ENCODE measurements around the gene NRP1.

The NRP1 gene

DNA sequence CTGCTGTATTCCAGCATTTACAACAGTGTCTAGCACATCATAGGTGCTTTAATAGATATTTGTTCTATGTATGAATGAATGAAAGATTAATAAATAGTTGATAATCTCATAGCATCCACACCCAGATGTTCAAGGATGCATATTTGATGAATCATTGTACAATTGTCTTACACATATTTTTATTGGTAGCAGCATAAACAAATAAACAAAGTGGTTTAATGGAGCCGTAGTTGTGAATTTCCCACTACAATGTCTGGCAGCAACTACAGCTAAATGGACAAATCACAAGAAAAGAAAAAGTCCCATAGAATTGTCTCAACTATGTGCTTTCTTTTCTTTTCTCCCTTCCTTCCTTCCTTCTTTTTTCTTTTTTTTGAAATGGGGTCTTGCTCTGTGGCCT is 150.8 kb downstream of the NRP1 start:
- no peak for DNase-seq (ENCODE audit: low spot score)

DNA sequence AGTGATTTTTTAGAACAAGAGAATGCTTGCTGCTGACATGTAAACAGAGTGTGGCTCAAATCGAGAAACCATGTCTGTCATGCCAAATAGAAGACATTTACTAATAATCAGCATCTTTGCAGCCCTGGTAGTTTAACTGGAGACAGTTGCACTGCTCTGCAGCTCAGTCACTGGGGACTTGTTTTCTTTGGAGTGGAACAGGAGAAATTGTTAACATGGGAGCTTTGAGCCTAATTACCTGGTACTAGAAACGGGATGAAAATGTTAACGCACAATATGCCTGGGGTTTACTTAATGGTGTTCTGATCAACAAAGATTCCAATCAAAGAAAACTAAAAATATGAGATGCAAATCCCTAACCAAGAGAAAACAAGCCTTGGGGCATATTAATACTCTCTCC is 153.5 kb downstream of the NRP1 start:
- no peak for DNase-seq (ENCODE audit: low spot score)

DNA sequence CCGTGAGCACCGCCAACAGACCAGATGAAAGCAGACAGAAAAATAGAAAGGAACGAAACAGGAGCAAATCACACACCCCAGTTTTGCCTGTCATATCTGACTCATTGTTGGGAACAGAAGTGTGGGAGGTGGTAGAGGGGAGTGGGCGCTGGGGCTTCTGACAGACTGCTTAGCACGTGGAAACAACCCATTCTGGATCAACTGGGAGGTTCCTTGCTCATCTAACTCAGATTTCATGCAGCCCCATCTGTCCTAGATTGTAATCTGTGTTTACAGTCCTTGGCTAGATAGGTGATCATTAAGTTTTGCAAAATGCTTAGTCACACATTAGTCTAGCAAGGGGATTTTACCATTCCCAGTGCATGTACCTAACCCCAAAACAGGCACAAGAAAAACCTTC is 154.1 kb downstream of the NRP1 start:
- no peak for DNase-seq (ENCODE audit: low spot score)

DNA sequence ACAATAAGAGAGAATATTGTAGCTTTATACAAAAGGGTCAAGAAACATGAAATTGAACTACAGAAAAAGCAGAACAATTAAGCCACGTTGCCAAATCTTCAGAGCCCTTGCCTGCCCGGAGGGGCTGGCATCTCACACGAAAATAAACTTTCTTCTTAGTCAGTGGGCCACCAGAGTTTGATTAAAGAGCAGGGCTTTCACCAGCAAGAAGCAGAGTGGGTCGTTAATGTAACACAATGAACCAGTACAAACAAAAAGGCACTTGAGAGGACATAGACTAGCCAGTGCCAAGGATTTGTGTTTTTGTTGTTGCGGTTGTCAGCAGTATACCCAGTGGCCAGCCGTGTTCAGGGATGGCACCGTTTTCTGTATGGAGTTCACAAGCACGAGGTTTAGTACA is 155.4 kb downstream of the NRP1 start:
- no peak for DNase-seq (ENCODE audit: low spot score)

DNA sequence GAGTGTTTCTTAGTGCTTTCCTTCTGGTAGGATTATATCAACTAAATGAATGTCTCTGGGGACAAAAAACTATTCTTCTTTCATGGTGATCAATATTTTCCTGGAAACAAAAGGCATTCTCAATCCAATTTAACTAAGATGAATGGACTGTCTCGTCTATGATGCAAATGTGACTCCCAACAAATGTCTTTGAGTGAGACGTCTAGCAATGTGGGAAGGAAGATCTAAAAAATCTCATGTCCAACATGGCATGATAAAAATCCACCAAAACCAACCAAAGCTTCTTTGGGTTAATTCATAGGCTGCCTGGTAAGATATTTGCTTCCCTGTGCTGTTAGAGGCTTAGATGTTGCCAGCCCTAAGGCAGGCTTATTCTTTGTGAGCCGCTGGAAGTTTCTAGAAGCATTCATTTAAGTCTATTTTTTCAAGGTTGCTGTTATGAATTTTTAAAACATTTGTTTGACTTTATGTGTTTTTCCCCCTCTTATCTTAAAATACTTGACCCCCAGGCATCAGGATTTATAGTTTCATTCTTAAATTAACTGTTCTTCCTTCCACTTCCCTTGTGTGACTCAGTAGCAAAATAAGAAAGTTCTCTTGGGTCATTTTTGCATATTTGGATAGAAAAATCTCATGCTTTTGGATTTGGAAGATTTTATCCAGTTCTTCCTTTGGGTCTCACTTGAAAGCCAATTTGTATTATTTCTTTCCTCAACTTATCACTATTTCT is 156.3 kb downstream of the NRP1 start:
- no peak for DNase-seq (ENCODE audit: low spot score)

DNA sequence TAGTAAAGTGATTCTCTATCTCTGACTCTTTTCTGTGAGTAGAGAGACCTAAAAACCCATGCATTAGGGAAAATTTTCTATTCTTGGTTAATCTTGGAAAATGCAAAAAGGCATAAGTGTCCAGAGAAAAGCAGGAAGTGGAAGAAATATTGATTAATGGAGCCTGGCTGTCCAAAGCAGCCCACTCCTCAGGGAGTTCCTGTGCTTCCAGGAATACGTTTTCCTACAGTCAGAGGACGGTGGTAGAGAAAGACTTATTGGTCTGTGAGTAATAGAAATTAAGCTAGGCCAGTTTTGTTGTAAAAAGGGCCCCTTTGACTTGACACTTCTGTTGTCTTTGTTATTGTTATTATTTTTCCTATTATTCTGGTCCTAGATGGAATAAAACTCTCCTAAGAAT is 157.8 kb downstream of the NRP1 start:
- no peak for DNase-seq (ENCODE audit: low spot score)

DNA sequence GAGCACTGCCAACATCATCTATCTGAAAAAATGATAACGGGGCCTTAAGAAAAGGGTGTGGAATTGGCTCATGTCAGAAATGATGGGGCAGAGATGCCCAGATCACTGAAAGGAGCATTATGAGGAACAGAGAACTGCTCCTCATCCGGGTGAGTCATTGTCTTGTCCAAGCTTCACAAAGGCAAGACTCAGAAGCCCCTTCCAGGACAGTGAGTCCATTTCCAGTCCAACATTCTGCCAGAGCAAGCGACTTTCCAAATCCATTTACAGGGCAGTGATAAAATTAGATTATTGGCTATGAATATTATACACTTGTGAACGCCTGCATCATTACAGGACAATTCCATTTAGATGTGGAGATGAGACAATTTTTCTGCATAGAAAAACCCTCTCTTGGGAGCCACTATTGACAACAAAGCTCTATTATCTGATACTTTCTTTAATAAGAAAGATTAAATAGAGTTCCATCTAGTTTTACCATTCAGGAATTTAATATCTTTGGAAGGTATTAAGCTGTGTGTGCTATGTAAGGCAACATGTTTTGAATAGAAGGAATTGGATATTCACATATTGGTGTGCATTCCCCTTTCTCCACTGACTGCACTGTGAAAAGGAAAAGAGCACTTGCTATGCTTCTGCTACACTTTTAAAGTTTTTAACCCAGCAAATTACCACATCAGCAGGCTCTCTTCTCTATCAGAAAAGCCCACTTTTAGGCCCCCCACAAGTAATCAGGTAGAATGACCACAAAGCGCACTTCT is 159.6 kb downstream of the NRP1 start:
- no peak for DNase-seq (ENCODE audit: low spot score)

DNA sequence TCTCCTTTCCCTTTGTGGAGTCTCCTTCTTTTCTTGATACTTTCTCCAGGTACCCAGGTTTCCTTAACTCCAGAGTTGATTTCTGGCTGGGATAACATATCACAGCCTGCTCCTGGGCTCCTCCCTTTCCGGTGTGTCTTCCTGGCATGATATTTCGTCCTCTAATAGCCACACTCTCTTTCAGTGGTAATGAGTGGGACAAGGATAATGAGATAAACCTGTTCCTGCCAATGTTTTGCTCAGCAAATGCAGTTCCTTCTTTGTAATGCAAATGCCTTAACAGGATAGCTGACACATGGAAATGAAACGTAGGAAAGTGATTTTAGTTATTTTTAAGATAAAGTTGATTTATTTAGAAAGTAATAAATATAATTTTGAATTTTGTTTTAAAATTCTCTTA is 168.6 kb downstream of the NRP1 start:
- no peak for DNase-seq (ENCODE audit: low spot score)

DNA sequence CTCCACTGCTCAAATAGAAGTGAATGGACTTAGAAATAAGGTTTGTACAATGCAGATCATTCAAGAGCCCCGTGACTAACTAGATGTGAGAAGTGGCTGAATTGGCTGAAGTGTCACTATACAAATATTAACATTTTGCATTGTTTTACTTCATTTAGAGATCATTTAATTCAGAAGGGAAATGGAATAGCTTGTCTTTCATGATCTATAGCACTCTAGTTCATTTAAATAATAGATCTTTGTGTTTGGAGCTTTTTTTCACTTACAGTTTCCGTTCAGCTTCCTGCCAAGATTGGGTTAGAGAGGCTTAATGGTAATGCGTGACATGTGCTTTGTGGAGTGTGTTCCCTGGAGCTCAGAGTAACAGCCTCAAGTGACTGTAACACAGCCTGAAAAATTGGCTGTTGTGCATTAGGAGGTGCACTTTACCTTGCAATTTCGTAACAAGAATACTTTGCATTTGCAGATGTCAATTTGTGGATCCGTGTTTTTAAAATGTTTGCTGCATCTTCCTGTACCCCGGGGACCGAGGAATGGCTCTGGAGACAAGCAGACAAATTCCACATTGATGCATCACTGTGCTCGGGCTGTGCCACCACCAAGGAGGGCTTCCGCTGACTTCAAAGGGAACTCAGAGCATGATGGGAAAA is 170.3 kb downstream of the NRP1 start:
- no peak for DNase-seq (ENCODE audit: low spot score)

DNA sequence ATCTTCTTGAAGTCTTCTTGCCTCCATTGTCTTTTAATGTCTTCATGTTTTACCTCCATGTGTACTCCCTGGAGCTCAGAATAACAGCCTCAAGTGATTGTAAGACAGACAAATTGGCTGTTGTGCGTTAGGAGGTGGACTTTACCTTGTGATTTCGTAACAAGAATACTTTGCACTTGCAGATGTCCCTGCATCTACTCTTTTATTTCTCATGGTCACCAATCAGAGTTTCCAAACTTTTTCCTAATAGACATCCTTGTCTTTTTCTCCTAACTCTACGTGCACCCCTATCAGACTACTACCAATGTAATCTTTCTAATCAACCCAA is 172.3 kb downstream of the NRP1 start:
- DNase-seq (ENCODE audit: low spot score): no peak

DNA sequence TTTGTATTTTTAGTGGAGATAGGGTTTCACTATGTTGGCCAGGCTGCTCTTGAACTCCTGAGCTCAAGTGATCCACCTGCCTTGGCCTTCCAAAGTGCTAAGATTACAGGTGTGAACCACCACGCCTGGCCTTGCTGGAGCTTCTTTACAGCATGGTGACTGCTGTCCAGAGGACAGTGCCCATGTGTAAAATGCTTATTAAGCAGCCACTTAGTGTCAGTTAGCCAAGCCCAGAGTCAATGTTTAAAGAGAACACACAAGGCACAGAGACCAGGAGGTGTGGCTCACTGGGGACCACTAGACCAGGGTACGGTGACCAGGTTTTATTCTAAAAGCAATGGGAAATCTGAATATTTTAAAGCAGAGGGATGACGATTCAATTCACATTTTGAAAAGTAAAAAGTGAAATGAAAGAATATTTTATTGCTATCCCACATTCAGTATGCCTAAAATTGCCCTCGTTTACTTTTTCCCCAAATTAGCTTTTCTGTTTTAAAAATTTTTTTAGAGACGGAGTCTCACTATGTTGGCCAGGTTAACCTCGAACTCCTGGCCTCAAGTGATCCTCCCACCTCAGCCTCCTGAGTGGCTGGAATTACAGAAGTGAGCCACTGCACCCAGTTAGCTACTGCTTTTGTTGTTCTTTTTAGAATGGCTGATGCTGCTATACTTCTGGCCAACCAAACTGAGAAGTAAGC is 172.8 kb downstream of the NRP1 start:
- no peak for DNase-seq (ENCODE audit: low spot score)

DNA sequence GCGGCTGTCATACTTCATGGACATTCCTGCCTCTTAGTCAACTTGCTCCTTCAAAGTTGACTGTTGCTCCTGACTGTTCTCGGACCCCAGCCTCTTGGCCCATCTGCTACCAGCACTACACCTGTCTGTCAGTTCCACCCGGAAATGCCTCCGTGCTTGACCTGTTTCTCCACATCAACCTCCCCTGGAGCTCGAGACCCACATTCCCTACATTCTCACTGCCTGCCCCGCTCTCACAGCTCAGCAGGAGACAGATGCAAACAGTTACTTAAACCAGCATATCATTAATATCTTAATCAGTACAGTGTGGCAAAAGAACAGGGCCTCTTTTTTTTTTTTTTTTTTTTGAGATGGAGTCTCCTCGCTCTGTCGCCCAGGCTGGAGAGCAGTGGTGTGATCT is 174.3 kb downstream of the NRP1 start:
- no peak for DNase-seq (ENCODE audit: low spot score)

DNA sequence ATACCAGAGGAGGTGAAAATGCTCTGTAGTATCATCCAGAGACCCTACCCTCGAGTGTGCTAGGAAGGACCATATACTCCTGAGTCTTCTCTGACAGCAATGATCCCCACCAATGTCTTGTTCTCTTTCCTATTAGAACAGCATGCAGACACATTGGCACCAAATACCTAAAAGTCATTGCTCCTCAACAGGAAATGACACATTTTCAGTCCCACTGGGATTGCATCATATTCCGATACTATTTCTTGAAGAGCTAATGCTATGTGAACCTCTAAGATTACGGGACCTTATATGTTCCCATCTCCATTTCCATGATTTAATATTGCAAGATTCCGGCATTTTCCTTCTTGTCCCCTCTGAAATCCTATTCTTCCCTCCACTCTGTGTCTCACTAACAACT is 177.4 kb downstream of the NRP1 start:
- no peak for DNase-seq (ENCODE audit: low spot score)

DNA sequence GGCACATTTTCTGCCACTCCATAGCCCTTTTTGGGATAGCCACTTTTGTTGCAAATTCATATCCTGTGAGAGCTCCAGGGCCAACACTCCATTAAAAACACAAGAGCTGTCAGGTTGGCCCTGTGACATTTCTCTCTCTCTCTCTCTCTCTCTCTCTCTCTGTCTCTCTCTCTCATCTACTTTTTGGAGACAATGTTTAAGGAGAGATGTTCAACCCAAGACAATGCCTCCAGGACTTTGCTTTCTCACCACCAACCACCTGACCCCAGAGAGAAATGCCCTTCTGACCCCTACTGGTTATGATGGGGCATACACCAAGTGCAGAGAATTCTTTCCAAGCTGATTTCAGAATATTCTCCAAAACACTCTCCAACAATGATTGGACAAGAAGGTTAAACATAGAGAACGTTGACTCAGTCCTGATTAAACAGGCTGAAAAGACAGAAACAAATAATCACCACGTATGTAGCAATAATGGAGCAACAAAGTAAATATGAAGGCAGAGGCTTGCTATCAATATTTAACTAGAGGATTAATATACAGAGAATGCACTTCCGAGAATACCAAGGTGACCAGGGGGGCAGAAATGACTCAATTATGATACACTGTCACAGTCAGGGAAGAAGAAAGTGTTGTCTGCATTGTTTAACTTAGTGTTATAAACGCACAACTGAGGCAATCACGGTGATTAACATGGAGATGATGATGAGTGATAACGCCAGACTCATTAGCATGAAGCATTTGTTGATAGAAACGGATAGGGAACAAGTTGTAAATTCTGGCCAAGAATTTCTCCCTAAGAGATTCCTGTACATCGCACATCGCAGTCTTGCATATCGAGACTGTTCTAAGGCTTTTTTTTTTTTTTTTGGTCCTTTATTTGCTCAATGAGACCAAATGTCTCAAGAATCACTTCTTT is 178.5 kb downstream of the NRP1 start:
- DNase-seq (ENCODE audit: low spot score): no peak

DNA sequence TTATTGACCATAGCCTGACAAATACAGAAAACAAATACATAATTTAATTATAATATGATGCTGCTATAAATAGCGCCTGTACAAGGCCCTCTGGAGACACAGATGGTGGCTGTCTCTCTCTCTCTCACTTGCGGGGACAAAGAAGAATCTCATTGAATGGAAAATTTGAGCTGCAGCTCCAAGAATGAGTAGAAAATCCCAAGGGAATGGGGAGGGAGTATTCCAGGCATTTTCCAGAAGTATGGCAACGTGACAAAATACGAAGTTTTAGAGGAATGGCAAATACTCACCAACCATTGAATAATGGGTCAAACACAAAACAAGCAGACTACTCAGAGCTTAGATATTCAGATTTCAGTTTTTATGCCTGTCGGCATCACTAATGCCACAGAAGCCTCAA is 179.9 kb downstream of the NRP1 start:
- no peak for DNase-seq (ENCODE audit: low spot score)

DNA sequence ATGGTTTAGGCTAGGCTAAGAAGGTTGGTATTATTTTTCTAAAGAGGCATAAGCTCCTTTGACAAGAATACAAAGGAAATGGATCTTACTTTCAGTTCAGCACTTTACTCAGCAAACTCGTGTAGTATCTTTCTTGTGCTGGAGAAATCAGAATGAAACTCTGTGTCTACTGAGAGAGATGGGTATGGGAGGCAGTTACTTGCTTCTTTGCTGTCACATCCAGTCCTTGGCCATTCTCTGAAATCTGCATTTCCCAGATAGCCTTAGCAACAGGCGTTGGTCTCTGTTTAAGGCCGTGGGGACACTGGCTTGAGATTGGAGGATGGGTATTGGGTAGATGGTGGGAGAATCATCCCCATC is 180.5 kb downstream of the NRP1 start:
- no peak for DNase-seq (ENCODE audit: low spot score)

DNA sequence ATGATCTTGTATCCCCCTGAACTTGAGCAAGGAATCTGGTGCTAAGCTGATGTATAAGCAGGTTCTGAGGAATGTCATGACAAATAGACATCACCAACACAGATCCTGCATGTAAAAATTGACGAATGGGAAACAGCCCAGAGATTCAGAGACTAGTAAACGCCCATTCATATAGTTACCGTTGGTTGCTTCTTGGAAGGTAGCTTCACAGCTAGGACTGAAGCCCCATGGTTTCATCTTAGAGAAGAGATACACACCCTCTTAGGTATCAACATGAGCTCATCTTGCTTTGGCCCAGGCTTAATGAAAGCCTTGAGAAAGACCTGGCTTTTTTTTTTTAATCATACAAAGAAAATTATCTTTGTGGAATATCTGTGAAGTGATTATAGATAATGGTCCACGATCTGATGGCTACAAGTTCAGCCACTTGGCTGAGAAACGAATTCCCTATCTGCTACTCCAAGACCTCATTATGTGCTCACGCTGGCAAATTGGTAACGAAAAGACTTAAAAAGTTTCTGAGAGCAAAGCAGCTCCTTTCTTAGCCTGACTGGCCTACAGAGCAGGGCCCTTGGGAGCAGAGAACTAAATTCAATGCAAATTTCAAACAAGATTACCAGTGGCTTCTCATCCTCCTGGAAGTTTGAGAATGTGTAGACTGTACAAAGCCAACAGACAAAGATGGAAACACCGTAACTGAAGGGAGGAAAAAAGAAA is 181.1 kb downstream of the NRP1 start:
- DNase-seq (ENCODE audit: low spot score): no peak

DNA sequence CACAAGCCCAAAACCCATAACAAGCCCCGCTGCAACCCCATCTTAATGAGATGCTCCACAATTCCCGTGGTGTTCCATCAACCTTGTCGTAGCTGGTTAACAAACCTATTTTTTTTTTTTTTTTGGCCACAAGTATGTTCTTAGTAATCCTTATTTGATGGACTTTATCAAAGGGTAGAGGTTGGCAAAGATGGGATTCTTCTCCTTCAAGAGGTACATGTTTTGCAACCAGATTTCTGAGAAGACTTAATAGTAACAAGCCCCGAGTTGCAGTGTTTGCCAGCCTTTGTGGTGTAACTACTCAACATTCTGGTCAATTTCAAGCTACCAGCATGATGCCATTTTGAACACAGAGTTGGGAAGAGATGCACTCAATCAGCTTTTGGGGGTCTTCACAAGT is 181.7 kb downstream of the NRP1 start:
- no peak for DNase-seq (ENCODE audit: low spot score)

DNA sequence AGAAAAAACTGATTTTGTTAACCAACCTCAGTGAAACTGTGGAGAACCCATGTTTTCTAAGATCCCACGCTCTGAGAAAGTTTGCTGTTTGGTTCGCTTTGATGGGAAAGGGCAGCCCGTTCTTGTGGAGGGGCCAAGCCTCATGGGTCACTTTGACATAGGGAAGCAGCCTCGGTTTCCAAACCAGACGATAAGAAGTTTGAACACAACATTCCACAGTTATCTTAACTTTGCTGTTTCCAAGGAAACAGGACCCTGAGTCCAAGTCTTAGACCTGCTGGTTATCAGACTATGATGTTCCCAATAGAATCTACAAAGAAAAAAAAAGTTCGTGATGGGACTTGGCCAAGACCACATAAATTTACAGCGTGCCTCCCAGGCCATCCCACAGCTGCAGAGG is 182.3 kb downstream of the NRP1 start:
- no peak for DNase-seq (ENCODE audit: low spot score)

DNA sequence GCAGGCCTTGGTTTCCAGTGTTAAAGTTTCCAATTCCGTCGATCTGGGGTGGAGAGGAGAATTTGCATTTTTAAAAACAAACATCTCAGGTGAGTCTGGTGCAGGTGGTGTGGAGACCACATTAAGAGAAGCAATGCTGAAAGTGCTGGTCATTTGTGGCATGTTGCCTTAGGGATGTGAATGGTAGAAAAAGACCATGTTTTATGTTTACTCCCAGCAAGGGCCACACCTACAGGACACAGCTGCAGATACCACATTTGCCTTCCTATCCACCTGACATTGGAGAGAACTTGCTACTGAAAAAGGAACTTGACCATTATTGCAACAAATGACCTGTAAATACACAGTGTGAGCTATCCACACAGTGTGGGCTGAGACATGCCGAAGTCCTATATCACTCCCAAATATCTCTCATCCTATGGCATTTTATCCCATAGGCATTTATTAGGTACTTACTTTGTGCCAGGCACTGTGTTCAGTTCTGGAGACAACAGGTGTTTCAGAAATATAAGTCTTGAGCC is 183.1 kb downstream of the NRP1 start:
- no peak for DNase-seq (ENCODE audit: low spot score)

DNA sequence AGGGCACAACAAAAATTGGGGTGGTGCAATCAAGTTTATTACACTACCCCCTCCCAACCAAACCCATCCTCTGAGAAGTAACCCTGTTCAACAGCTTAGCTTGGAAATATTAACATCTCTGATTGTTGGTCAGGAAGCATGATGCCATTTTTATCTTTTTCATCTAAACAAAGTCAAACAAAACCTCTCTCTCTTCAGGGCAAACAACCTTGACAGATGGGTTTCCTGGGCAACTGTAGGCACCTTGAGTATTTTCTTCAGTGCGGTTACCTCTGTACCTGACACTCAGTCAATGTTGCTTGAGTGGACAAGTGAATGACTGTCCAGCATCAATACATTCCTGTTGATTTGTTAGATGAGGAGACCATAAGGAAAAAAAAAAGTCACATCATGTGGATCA is 183.6 kb downstream of the NRP1 start:
- DNase-seq (ENCODE audit: low spot score): no peak
